Measurements from ENCODE around the gene ITGB5.

Gene ITGB5

GRCh38 chr3:124781476-124782376 lies 105.4 kb downstream of the ITGB5 start:
- DNase-seq (ENCODE audit: low read depth in 2 of 2), result peak in 1 of 2 donors; percentile 29
- no peak overlapping the region for H3K4me3 ChIP-seq (replicated peaks in 1 of 2; ENCODE audit: low read depth in 2 of 2, low read length in 2 of 2)
- TF ChIP-seq CTCF (IDR thresholded peaks at IDR 0.05; ENCODE audit: low read depth, low read length), result no peak

DNA sequence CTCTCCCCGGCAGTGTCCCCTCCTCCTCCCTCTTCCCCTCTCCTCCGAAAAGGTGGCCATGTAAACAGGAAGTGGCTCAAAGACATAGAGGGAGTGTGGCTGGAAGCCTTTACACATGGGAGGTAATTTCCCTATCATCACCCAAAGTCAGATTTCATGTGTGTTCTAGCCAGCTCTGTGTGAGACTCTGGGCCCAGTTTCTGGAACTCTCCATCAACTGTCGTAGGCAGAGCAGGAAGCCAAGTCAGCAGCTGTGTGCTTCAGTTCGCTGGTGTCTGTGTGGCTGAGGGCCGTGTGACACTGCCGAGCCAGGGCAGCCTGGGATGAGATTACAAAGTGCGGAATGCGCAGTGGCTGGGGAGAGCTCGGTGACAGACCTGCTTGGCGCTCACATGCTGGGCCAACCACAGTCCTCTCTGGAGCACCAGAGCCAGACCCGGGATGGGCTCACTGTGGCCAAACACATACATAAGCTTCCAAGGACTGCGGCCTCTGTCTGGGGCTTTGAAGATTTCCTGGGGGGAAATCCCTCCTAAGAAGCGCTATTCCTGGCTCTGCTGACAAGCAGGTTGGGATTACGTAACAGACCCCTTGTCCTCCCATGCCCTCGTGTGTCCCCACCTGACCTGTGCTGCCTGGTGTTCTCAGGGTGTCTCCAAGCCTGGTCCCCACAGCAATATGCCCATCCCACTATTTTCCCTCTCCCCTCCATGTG lies 106.2 kb downstream of the ITGB5 start:
- no peak overlapping the region for H3K4me3 ChIP-seq (replicated peaks in 1 of 2; ENCODE audit: low read depth in 2 of 2, low read length in 2 of 2)
- peak; percentile 65 to 90 for DNase-seq (ENCODE audit: low read depth in 2 of 2)
- TF ChIP-seq CTCF (IDR thresholded peaks at IDR 0.05; ENCODE audit: low read depth, low read length), result no peak

DNA sequence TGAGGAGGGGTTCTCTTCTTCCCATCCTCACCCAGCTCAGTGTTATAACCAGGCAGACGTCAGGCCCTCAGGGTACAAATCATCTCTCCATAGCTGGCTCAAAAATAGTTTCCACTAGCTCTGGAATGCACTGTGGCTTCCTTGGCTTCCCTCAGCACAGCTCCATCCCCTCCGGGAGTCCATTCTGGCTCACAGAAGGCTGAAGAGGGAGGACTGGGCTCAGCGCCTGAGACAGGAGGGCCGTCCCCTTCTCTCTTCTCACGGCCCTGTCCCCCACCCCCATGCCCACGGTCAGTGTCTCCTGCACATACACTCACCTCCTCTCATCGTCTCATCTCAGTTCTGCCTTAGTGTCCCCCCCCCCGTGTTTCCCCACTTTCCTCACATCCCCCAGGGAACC lies 106.8 kb downstream of the ITGB5 start:
- peak; percentile 80 to 94 for DNase-seq (ENCODE audit: low read depth in 2 of 2)
- no peak overlapping the region for H3K4me3 ChIP-seq (replicated peaks in 1 of 2; ENCODE audit: low read depth in 2 of 2, low read length in 2 of 2)
- no peak for TF ChIP-seq CTCF (IDR thresholded peaks at IDR 0.05; ENCODE audit: low read depth, low read length)

- no peak overlapping the region for H3K4me3 ChIP-seq (replicated peaks in 1 of 2; ENCODE audit: low read depth in 2 of 2, low read length in 2 of 2)
- no peak for TF ChIP-seq CTCF (IDR thresholded peaks at IDR 0.05; ENCODE audit: low read depth, low read length)
- no peak for DNase-seq (ENCODE audit: low read depth in 2 of 2)
These were observed 107.4 kb downstream of the ITGB5 start for GRCh38 chr3:124779751-124780191.

- TF ChIP-seq CTCF (IDR thresholded peaks at IDR 0.05; ENCODE audit: low read depth, low read length), result no peak
- DNase-seq (ENCODE audit: low read depth in 2 of 2), result no peak
- no peak overlapping the region for H3K4me3 ChIP-seq (replicated peaks in 1 of 2; ENCODE audit: low read depth in 2 of 2, low read length in 2 of 2)
These were observed 108.0 kb downstream of the ITGB5 start for GRCh38 chr3:124779116-124779515.

DNA sequence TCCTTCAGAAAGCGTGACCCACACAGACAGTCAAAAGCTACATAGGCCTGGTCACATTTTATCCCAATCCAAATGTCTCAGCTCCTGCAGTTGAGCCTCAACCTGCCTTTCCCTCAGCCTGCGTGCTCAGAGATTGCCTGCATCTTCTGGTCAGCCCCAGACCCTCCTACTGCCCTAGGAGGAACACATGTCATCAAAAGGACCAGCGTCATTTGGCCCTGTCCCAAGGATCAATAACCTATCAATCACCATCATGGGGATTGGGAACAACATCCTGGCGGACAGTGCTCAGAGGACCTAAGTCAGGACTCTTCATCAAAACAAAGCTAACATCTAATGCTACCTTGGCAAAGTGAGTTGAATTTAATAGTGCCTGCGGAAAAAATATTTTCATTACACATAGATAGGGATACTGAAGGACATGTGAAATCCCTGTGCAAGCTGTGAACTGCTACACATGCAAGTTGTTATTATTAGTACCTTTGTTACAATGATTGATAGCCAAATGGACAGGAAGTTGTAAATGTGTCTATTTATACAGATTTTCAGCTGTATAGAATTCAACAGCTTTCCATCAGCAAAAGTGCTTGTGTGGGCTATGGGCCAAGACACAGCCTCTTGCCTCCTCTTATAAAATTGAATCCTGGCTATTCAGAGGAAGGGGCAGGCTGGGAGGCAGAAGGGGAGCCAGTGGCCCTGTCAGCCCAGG lies 109.2 kb downstream of the ITGB5 start:
- DNase-seq (ENCODE audit: low read depth in 2 of 2), result no peak
- no peak overlapping the region for H3K4me3 ChIP-seq (replicated peaks in 1 of 2; ENCODE audit: low read depth in 2 of 2, low read length in 2 of 2)
- TF ChIP-seq CTCF (IDR thresholded peaks at IDR 0.05; ENCODE audit: low read depth, low read length), result no peak

Measured in cardiac fibroblast (primary cell).